GM12878 (cell line): Measurements from ENCODE around the gene DUSP15. TPM values are rescaled to one million over a fixed set of nuclear protein-coding genes. Genes with fewer than 3 reads are reported as not detected.

Experiments
- ATAC-seq: fragments of 200-7000 bp; cut with Tn5 transposase; 3 replicates; pipeline ENCODE4 v1.9.1; 2020; ENCODE audit warnings: mild to moderate bottlenecking, moderate library complexity
- BruUV-seq: library from RNA; stranded (reverse); fragments of 400-500 nt; replicated peaks from 2 replicates; lab custom pipeline; 2021; lab: Mats Ljungman, UMichigan
- CTCF ChIA-PET: fragments of 300-600 bp; sonication (Branson Sonifier 250); formaldehyde crosslinking; extraction: SDS; loops from one replicate; lab custom pipeline; 2021; ENCODE audit warnings: inconsistent platforms; lab: Yijun Ruan, JAX
- POLR2A ChIA-PET: fragments of 350-600 bp; formaldehyde crosslinking; extraction: SDS; loops from one replicate; lab custom pipeline; 2021; ENCODE audit warnings: inconsistent platforms; lab: Charles Lee
- RAD21 ChIA-PET: fragments of 300-600 bp; sonication (Branson Sonifier 250); formaldehyde crosslinking; loops from one replicate; lab custom pipeline; 2023; ENCODE audit warnings: antibody characterized with exemption; ENCODE audit not compliant: unreplicated experiment; lab: Charles Lee
- SMC1A ChIA-PET: fragments of 300-600 bp; sonication (Branson Sonifier 250); formaldehyde crosslinking; loops from one replicate; lab custom pipeline; 2023; ENCODE audit not compliant: unreplicated experiment, uncharacterized antibody; lab: Charles Lee
- DNase-seq: peaks from one replicate; pipeline ENCODE4 v3.0.0-alpha.2; 2011; ENCODE audit warnings: low read depth, low spot score
- FAIRE-seq: peaks from 3 replicates; lab custom pipeline; 2011; peaks lifted over from hg19 to GRCh38; lab: Jason Lieb, UNC
- H2AFZ ChIP-seq: 2 replicates; pipeline ENCODE4 v1.6.0; 2011; ENCODE audit warnings: low read depth, low read length, control low read depth; ENCODE audit not compliant: control insufficient read depth
- H3K27ac ChIP-seq: 2 replicates; pipeline ENCODE4 v1.5.1; 2011; ENCODE audit warnings: control low read depth; ENCODE audit not compliant: control insufficient read depth, insufficient read depth
- H3K27me3 ChIP-seq, 2 experiments: replicated peaks in 1 of 2; 2 replicates each; pipeline versions ENCODE4 v1.6.0 to v1.6.1; 2011; ENCODE audit warnings: low read length in 1 of 2; ENCODE audit not compliant: control insufficient read depth in 2 of 2, insufficient read depth in 2 of 2
- H3K36me3 ChIP-seq, 2 experiments: 2 replicates each; pipeline ENCODE4 v1.5.1; 2011; ENCODE audit warnings: low read length in 1 of 2; ENCODE audit not compliant: control insufficient read depth in 2 of 2, insufficient read depth in 2 of 2
- H3K4me1 ChIP-seq: 2 replicates; pipeline ENCODE4 v1.6.1; 2011; ENCODE audit warnings: mild to moderate bottlenecking, low read length, moderate library complexity, mixed read lengths; ENCODE audit not compliant: control insufficient read depth, insufficient read depth
- H3K4me2 ChIP-seq: 2 replicates; pipeline ENCODE4 v1.6.0; 2011; ENCODE audit warnings: control low read depth; ENCODE audit not compliant: control insufficient read depth, insufficient read depth
- H3K4me3 ChIP-seq: fragments of 200-600 bp; sonication (generic); 2 replicates; pipeline ENCODE4 v1.5.1; 2016
- H3K79me2 ChIP-seq: 2 replicates; pipeline ENCODE4 v1.6.0; 2011; ENCODE audit warnings: low read length; ENCODE audit not compliant: control insufficient read depth, insufficient read depth
- H3K9ac ChIP-seq: 2 replicates; pipeline ENCODE4 v1.8.0; 2011; ENCODE audit warnings: low read length, control low read depth, mixed read lengths; ENCODE audit not compliant: control insufficient read depth, insufficient read depth
- H3K9me3 ChIP-seq: replicated peaks from 3 replicates; pipeline ENCODE4 v1.5.1; 2011; ENCODE audit warnings: mild to moderate bottlenecking, low read length; ENCODE audit not compliant: control insufficient read depth, insufficient read depth
- H4K20me1 ChIP-seq: 2 replicates; pipeline ENCODE4 v1.6.0; 2011; ENCODE audit not compliant: control insufficient read depth, insufficient read depth
- ASH2L ChIP-seq: fragments of 300-600, 200-600 bp; sonication (generic); IDR thresholded peaks from 2 replicates; pipeline ENCODE4 v1.6.1; 2017; ENCODE audit warnings: low read depth, mild to moderate bottlenecking, borderline replicate concordance
- BCL3 ChIP-seq: IDR thresholded peaks from 2 replicates; pipeline ENCODE4 v1.6.1; 2011; ENCODE audit warnings: borderline replicate concordance, low read depth, mild to moderate bottlenecking, moderate library complexity, low read length; ENCODE audit not compliant: insufficient read depth, poor library complexity, severe bottlenecking
- BHLHE40 ChIP-seq, 2 experiments: fragments of 450-650 bp in 1 of 2; IDR thresholded peaks; 2 replicates each; pipeline ENCODE4 v1.6.1; 2011 to 2017; ENCODE audit warnings: low read depth in 2 of 2, borderline replicate concordance in 1 of 2, improper control_type of control experiment in 1 of 2, low read length in 1 of 2, mild to moderate bottlenecking in 1 of 2
- CHD1 ChIP-seq: IDR thresholded peaks from 2 replicates; pipeline ENCODE4 v1.6.1; 2012; ENCODE audit warnings: low read depth, low read length, improper control_type of control experiment
- CREM ChIP-seq: IDR thresholded peaks from 2 replicates; pipeline ENCODE4 v1.6.1; 2014; ENCODE audit warnings: antibody characterized with exemption, low read depth
- CTCF ChIP-seq, 3 experiments: IDR thresholded peaks in 2 of 3; conservative IDR thresholded peaks in 1 of 3; 2 replicates each; pipeline ENCODE4 v1.5.1; 2011; ENCODE audit warnings: low read depth in 3 of 3, low read length in 3 of 3, mild to moderate bottlenecking in 3 of 3, control low read depth in 2 of 3, moderate library complexity in 2 of 3, inconsistent platforms in 1 of 3, mixed read lengths in 1 of 3; ENCODE audit not compliant: control insufficient read depth in 2 of 3, insufficient read depth in 1 of 3; ENCODE audit errors: extremely low read depth in 1 of 3
- KLF5 ChIP-seq: fragments of 450-650 bp; IDR thresholded peaks from 2 replicates; pipeline ENCODE4 v1.6.1; 2014; ENCODE audit warnings: mild to moderate bottlenecking; ENCODE audit not compliant: partially characterized antibody
- NFYA ChIP-seq: IDR thresholded peaks from 2 replicates; pipeline ENCODE4 v1.6.1; 2011; ENCODE audit warnings: low read depth, mild to moderate bottlenecking, low read length, improper control_type of control experiment, borderline replicate concordance
- PML ChIP-seq: IDR thresholded peaks from 2 replicates; pipeline ENCODE4 v1.6.1; 2012; ENCODE audit warnings: low read length, inconsistent platforms
- SIX5 ChIP-seq: IDR thresholded peaks from 2 replicates; pipeline ENCODE4 v1.6.1; 2011; ENCODE audit warnings: mild to moderate bottlenecking, low read depth, low read length, moderate library complexity; ENCODE audit not compliant: severe bottlenecking
- SMC3 ChIP-seq: IDR thresholded peaks from 2 replicates; pipeline ENCODE4 v1.6.1; 2011; ENCODE audit warnings: low read length, improper control_type of control experiment, borderline replicate concordance
- SREBF1 ChIP-seq: IDR thresholded peaks from 2 replicates; pipeline ENCODE4 v1.6.1; 2012; ENCODE audit warnings: mild to moderate bottlenecking, low read length
- SRF ChIP-seq, 2 experiments: IDR thresholded peaks; 2 replicates each; pipeline ENCODE4 v1.6.1; 2011; ENCODE audit warnings: low read depth in 2 of 2, low read length in 2 of 2, mild to moderate bottlenecking in 1 of 2, moderate library complexity in 1 of 2
- TARDBP ChIP-seq: IDR thresholded peaks from 2 replicates; pipeline ENCODE4 v1.6.1; 2016; ENCODE audit warnings: borderline replicate concordance
- WRNIP1 ChIP-seq: IDR thresholded peaks from 2 replicates; pipeline ENCODE4 v1.6.1; 2011; ENCODE audit warnings: low read depth, low read length, improper control_type of control experiment, borderline replicate concordance
- YY1 ChIP-seq: IDR thresholded peaks from 2 replicates; pipeline ENCODE4 v1.6.1; 2011; ENCODE audit warnings: low read depth, mild to moderate bottlenecking, low read length
- WGBS: methylation state at CpG from one replicate; pipeline ENCODE4 v1.1.6; 2016; ENCODE audit warnings: low lambda C conversion rate; ENCODE audit not compliant: insufficient replicate concordance, insufficient coverage; ENCODE audit errors: missing lambda C conversion rate; 5-methylcytosine and 5-hydroxymethylcytosine counted together
- in situ Hi-C: fragments of 300-500 bp; cut with MboI; formaldehyde crosslinking; loops from 9 replicates; pipeline ENCODE4 v1.14.3; 2018; ENCODE audit warnings: mixed read lengths
- intact Hi-C: fragments of 100-400 bp; cut with micrococcal nuclease; formaldehyde crosslinking; loops from one replicate; pipeline ENCODE4 v1.14.2; 2022; ENCODE audit not compliant: unreplicated experiment
- polyA plus RNA-seq, 11 experiments: library from polyadenylated mRNA; depleted of rRNA in 4 of 11; unstranded in 6 of 11; stranded (reverse) in 5 of 11; fragments of >200 nt; fragmentation: Nextera tagmentation in 4 of 11; fragmentation: Illumina TruSeq in 1 of 11; extraction: Ambion mirVana in 4 of 11; extraction: Trizol in 1 of 11; gene quantifications; 1 replicate in 1 of 11; 2 replicates in 10 of 11; pipeline versions ENCODE4 v1.2.1 to v1.2.3, GENCODE V29; 2011 to 2016; ENCODE audit warnings: inconsistent platforms in 2 of 11, missing spikeins in 2 of 11, low read depth in 1 of 11
- total RNA-seq, 4 experiments: library from RNA; depleted of rRNA in 3 of 4; stranded (reverse); fragments of >200 nt in 3 of 4; fragmentation: Illumina TruSeq in 1 of 4; extraction: Trizol in 1 of 4; gene quantifications; 2 replicates each; pipeline versions ENCODE4 v1.2.1 to v1.2.3, GENCODE V29; 2013 to 2021
- TF ChIP-seq, protein P1 (sequence below): fragments of 450-650 bp; IDR thresholded peaks from 2 replicates; pipeline ENCODE4 v1.6.1; 2017; ENCODE audit warnings: borderline replicate concordance

The DUSP15 gene
- total and polyA plus RNA-seq, 10 of the 15 experiments (the other 5 are each of a cell fraction or from before 2014, with no cell fraction given), result 0.06 to 2.5 (median 0.67) TPM; not detected in 1

GRCh38 chr20:31822421-31823330 is 47.7 kb downstream of the DUSP15 start:
- Histone ChIP-seq H4K20me1 (no peaks in the 10 kb centered on the region), H3K79me2 (no peaks in the 10 kb centered on the region), H3K27me3 (no peaks in the 10 kb centered on the region), H3K9ac (no peak overlapping the region), H3K4me3 (no peak overlapping the region), H3K4me2 (no peak overlapping the region), H3K27ac (no peak overlapping the region), H3K4me1 (no peaks in the 10 kb centered on the region), H3K36me3 (no peaks in the 10 kb centered on the region), H3K9me3 (no peaks in the 10 kb centered on the region), H2AFZ (peak overlapping the region; percentile 34)
- DNase-seq (no peak), FAIRE-seq (no peak), ATAC-seq (peak; percentile 97)
- ChIA-PET SMC1A (interaction anchor here (0.6 to 2.6 kb wide), 16 partner anchors 11 to 306 kb away, joined by 3 to 17 read pairs (median 4); partner anchors contain the start of gene PDRG1), RAD21 (interaction anchor here (0.5 to 4.1 kb wide), 12 partner anchors 9 to 324 kb away, joined by 3 to 25 read pairs (median 4); partner anchors contain the start of genes FOXS1 and PDRG1), POLR2A (interaction anchor here (1.0 kb wide), 1 partner anchor 11 kb away, joined by 3 read pairs; no protein-coding TSS in a partner anchor), CTCF (interaction anchor here (0.6 to 8.8 kb wide), 40 partner anchors 8 to 1034 kb away, joined by 3 to 109 read pairs (median 4); partner anchors contain the start of genes FOXS1 and PDRG1)
- 4% methylated on average over 28 of the region's 29 CpGs for WGBS
- in situ Hi-C loops, result loop anchor here (10.0 kb wide), 1 partner anchor 832 kb away; no protein-coding TSS in a partner anchor
- intact Hi-C loops, result loop anchor here (1.0 to 2.0 kb wide), 4 partner anchors 24 to 270 kb away; partner anchors contain the start of gene PDRG1
- no TSS peak for BruUV-seq
- TF ChIP-seq PML (no peak), SIX5 (no peak), CHD1 (no peak), SMC3 (peak; percentile 85), TARDBP (no peak), NFYA (no peak), BCL3 (no peak), CREM (no peak), KLF5 (no peak), WRNIP1 (no peak), SREBF1 (no peak), CTCF (IDR thresholded peaks at IDR 0.05 in 2 of 3, conservative IDR thresholded peaks at IDR 0.05 in 1 of 3; ENCODE audit: control insufficient read depth in 2 of 3, extremely low read depth in 1 of 3, insufficient read depth in 1 of 3, low read depth in 3 of 3, low read length in 3 of 3) (peak; percentile 96 to 98 (median 98); a peak in 5 of 6 replicates), YY1 (peak; percentile 70), SRF (IDR thresholded peaks at IDR 0.05; ENCODE audit: low read depth in 2 of 2, low read length in 2 of 2) (no peak), BHLHE40 (IDR thresholded peaks at IDR 0.05; ENCODE audit: borderline replicate concordance in 1 of 2, low read depth in 2 of 2, low read length in 1 of 2) (0 out of 4 replicates have a peak, but pooled peaks of 1 of the 2 experiments have one; percentile 16), ASH2L (no peak)
- TF ChIP-seq, protein P1, sequence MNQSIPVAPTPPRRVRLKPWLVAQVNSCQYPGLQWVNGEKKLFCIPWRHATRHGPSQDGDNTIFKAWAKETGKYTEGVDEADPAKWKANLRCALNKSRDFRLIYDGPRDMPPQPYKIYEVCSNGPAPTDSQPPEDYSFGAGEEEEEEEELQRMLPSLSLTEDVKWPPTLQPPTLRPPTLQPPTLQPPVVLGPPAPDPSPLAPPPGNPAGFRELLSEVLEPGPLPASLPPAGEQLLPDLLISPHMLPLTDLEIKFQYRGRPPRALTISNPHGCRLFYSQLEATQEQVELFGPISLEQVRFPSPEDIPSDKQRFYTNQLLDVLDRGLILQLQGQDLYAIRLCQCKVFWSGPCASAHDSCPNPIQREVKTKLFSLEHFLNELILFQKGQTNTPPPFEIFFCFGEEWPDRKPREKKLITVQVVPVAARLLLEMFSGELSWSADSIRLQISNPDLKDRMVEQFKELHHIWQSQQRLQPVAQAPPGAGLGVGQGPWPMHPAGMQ, result no peak
